ENCODE measurements around the gene FYN. TPM values are rescaled to one million over a fixed set of nuclear protein-coding genes. Genes with fewer than 3 reads are reported as not detected.

FYN gene
- total and polyA plus RNA-seq, 2 of the 4 experiments (the other 2 are of a cell fraction) = 30.8 to 36.4 TPM

- H3K23ac ChIP-seq (ENCODE audit: low read depth, low read length) = no peak overlapping the region
- BruUV-seq (replicated peaks) = no TSS peak
- H3K9me3 ChIP-seq (ENCODE audit: control insufficient read depth, insufficient read depth, low read length) = no peaks in the 10 kb centered on the region
- no peak overlapping the region for H2AK5ac ChIP-seq (ENCODE audit: low read depth, low read length)
- intact Hi-C loops (cut with micrococcal nuclease) = no loop called here
- no peak overlapping the region for H4K8ac ChIP-seq (ENCODE audit: low read depth in 2 of 2, low read length in 2 of 2)
- no peaks in the 10 kb centered on the region for H3K36me3 ChIP-seq (ENCODE audit: control insufficient read depth, insufficient read depth, low read length)
- no peak for ATAC-seq (ENCODE audit: low read depth)
- POLR2A ChIA-PET (ENCODE audit: unreplicated experiment) = no interaction called here
- H3K9me1 ChIP-seq (ENCODE audit: insufficient read depth, low read length) = 0 out of 2 replicates have a peak, but pooled peaks cover 2% of the 10 kb centered on the region
- H4K5ac ChIP-seq (ENCODE audit: low read depth, low read length) = no peak overlapping the region
- in situ Hi-C loops (cut with MboI; ENCODE audit: low sequenced_read_pairs) = no loop called here
- peaks cover 2% of the 10 kb centered on the region for H3K27me3 ChIP-seq (ENCODE audit: control insufficient read depth, insufficient read depth, low read length)
- DNase-seq = no peak
- H2BK120ac ChIP-seq (ENCODE audit: low read depth, low read length) = no peak overlapping the region
- no peaks in the 10 kb centered on the region for H3K79me1 ChIP-seq (ENCODE audit: low read depth in 1 of 2, low read length in 2 of 2)
- dilution Hi-C loops (cut with HindIII; ENCODE audit: low sequenced_read_pairs, unreplicated experiment) = no loop called here
- no peak overlapping the region for H2AK9ac ChIP-seq (replicated peaks; ENCODE audit: low read depth, low read length, poor library complexity)
- H2BK15ac ChIP-seq (ENCODE audit: low read depth, low read length) = no peak overlapping the region
- H2BK5ac ChIP-seq (ENCODE audit: low read depth, low read length, poor library complexity, severe bottlenecking) = no peak overlapping the region
- H2BK20ac ChIP-seq (ENCODE audit: low read depth, low read length) = no peak overlapping the region
- H4K91ac ChIP-seq (ENCODE audit: insufficient read depth, low read depth, low read length) = no peak overlapping the region
- H3K56ac ChIP-seq (ENCODE audit: extremely low read depth, insufficient read depth, low read length) = no peak overlapping the region
- H3K4me2 ChIP-seq (ENCODE audit: low read depth, low read length) = no peak overlapping the region
- H3K4ac ChIP-seq (ENCODE audit: low read depth, low read length) = no peak overlapping the region
- no peaks in the 10 kb centered on the region for H4K20me1 ChIP-seq (ENCODE audit: insufficient read depth, low read length)
- H3K18ac ChIP-seq (ENCODE audit: low read depth, low read length) = no peak overlapping the region
- CTCF ChIA-PET = interaction anchor here (0.7 kb wide), 1 partner anchor 80 kb away, joined by 3 read pairs; no protein-coding TSS in a partner anchor
- TF ChIP-seq RCOR1 (IDR thresholded peaks at IDR 0.05; ENCODE audit: insufficient replicate concordance, low read length) (no peak), MAFK (IDR thresholded peaks at IDR 0.05; ENCODE audit: low read depth, low read length) (no peak), NFE2L2 (IDR thresholded peaks at IDR 0.05; ENCODE audit: low read depth, low read length) (no peak), MXI1 (IDR thresholded peaks at IDR 0.05; ENCODE audit: borderline replicate concordance, low read depth, low read length) (no peak), FOS (IDR thresholded peaks at IDR 0.05; ENCODE audit: low read depth, low read length) (no peak), SMC3 (IDR thresholded peaks at IDR 0.05; ENCODE audit: low read depth, low read length) (no peak), RFX5 (IDR thresholded peaks at IDR 0.05; ENCODE audit: low read depth, low read length) (no peak), CHD1 (IDR thresholded peaks at IDR 0.05; ENCODE audit: low read depth, low read length) (no peak)
- H2AFZ ChIP-seq (replicated peaks; ENCODE audit: low read length, poor library complexity) = no peak overlapping the region
- H3K14ac ChIP-seq (replicated peaks; ENCODE audit: low read depth, low read length) = no peak overlapping the region
- no peak overlapping the region for H3K4me3 ChIP-seq (ENCODE audit: insufficient read depth, low read depth, low read length)
- WGBS, 2 experiments (ENCODE audit: extremely low coverage in 2 of 2, insufficient read length in 1 of 2) = no CpG with 5 or more reads among the region's 4 CpGs
- H3K9ac ChIP-seq (ENCODE audit: low read depth, low read length) = no peak overlapping the region
- peaks cover 5% of the 10 kb centered on the region; the same call in 1 of the 2 replicates for H3K4me1 ChIP-seq (ENCODE audit: control insufficient read depth, insufficient read depth, low read length)
- no peak overlapping the region for H3K27ac ChIP-seq (ENCODE audit: insufficient read depth, low read length)
These were observed 25.2 kb upstream of the FYN start for GRCh38 chr6:111898452-111898851.

Measured in IMR-90 (cell line).